Erythroblast (primary cell): ENCODE measurements around the gene RNF4.

Experiments
- GATA1 ChIP-seq: IDR thresholded peaks from 2 replicates; pipeline ENCODE4 v1.6.1; 2011; ENCODE audit warnings: low read depth, mild to moderate bottlenecking, control low read depth, low read length, moderate library complexity
- POLR2A ChIP-seq: IDR thresholded peaks from 2 replicates; pipeline ENCODE4 v1.6.1; 2011; ENCODE audit warnings: mild to moderate bottlenecking, low read length

DNA sequence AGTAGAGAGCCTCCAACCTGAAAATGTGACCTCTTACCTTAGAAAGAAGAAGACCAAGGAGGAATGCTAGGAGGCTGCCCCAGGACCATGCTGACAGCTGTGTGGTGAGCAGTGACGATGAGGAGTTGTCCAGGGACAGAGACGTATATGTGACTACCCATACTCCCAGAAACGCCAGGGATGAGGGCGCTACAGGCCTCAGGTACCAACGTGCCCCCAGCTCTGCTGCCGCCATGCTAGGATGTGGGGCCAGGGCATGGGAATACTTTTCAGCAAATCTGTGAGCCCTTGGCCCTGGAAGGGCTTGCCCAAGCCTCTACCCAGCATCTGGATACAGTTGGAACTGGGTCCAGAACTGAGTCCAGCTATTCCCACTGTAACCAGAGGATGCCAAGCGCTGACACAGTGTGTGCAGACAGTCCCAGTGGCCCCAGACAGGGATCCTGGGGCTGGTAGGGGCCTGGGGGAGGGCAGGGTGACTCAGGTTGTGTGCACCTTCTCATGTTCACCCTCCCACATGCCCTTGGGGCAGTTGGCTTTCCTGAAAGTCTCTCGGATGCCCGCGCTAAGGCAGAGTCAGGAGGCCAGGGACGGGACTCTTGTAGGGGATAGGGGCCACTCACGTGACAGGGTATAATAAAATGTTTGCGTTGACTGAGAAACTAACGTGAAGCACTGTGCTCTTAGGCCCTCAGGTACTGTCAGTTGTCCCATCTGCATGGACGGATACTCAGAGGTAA is 43.7 kb downstream of the RNF4 start:
- TF ChIP-seq POLR2A (no peak), GATA1 (no peak)
